NCI-H460 (cell line): ENCODE results near the gene MAFG. TPM values are rescaled to one million over a fixed set of nuclear protein-coding genes. Genes with fewer than 3 reads are reported as not detected.

Experiments
- DNase-seq: peaks from one replicate; pipeline ENCODE4 v3.0.0-alpha.2; 2016; ENCODE audit warnings: low read depth; ENCODE audit errors: extremely low read depth
- polyA plus RNA-seq: library from polyadenylated mRNA; depleted of rRNA; stranded (reverse); fragments of >200 nt; gene quantifications from 2 replicates; pipeline ENCODE4 v1.2.3, GENCODE V29; 2014; cell fraction: nucleus; rRNA removed
- total RNA-seq: library from RNA; depleted of rRNA; stranded (reverse); fragments of >200 nt; shearing (Covaris generic); gene quantifications from 2 replicates; pipeline ENCODE4 v1.2.3, GENCODE V29; 2014; rRNA removed

The MAFG gene
- 62.5 and 64.3 TPM in 2 replicates for total RNA-seq
- polyA plus RNA-seq = 138 and 168 TPM in 2 replicates

DNA sequence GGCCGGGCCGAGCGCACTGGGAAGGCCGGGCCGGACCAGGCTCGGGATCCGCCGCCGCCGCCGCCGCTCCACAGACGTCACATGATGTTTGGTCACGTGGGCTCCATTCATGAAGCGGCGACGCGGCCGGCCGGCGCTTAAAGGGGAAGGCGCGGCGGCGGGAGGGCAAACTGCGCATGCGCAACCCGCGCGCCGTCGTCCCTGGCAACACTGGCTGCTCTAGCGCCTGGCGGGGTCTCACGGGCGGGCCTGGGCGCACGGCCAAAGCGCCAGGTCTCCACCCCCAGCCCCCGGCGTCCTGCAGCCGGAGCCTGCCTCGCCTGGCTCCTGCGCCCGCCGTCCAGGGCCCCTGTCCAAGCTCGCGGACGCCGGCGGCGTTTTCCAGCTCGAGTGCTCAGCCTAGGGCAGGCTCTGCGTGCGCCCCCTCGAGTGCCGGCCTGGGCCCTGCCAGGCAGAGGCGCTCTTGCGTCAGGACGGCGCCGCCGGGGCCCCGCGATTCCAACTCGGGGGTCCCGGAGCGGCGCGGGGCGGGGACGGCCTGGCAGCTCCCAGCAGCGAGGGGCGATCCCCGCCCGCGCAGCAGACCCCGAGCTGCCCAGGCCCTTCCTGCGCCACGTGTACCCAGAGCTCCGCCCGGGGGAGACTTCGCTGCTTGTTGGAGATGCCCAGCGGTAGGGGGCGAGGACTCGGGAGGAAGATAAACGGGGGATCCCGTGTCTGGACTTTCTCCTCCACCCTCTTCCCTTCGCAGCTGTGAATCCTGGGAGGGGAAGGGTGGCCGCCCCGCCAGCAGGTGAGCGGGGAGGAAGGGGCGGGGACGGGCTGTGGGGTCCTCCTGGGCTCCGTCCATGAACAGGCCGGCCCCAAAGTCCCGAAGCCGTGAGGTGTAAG, at the start of gene MAFG:
MAFG (minus strand) TSS at position 83 of the 891 bp plus-strand sequence. CDS start 4,550 bp downstream, outside the sequence.
- peak; percentile 92 for DNase-seq

- DNase-seq = no peak
These were observed 49.0 kb upstream of the MAFG start for GRCh38 chr17:81976332-81977210.

DNA sequence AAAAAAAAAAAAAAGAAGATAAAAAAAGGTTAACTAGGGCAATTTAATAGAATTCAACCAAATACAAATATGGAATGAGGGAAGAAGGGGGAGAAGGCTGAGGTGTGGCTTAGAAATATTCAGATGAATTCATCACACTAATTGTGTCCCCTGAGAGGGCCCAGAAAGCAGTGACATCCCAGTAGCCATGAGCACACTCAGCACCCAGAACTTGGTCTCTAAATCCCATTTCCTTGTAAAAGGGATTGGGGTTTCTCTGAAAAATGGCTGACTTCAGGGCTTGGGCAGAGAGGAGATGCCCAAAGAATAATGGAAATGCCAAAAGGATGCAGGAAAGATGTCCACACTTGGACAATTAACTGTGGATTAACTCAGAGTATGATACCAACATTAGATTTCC, 45.9 kb upstream of the MAFG start:
- DNase-seq = no peak

- DNase-seq = no peak
These were observed 41.6 kb upstream of the MAFG start for GRCh38 chr17:81968850-81969812.

- no peak for DNase-seq
These were observed 40.8 kb upstream of the MAFG start for GRCh38 chr17:81968396-81968745.

- no peak for DNase-seq
These were observed 40.2 kb upstream of the MAFG start for GRCh38 chr17:81967533-81968395.

- no peak for DNase-seq
These were observed 39.7 kb upstream of the MAFG start for GRCh38 chr17:81967244-81967532.

DNA sequence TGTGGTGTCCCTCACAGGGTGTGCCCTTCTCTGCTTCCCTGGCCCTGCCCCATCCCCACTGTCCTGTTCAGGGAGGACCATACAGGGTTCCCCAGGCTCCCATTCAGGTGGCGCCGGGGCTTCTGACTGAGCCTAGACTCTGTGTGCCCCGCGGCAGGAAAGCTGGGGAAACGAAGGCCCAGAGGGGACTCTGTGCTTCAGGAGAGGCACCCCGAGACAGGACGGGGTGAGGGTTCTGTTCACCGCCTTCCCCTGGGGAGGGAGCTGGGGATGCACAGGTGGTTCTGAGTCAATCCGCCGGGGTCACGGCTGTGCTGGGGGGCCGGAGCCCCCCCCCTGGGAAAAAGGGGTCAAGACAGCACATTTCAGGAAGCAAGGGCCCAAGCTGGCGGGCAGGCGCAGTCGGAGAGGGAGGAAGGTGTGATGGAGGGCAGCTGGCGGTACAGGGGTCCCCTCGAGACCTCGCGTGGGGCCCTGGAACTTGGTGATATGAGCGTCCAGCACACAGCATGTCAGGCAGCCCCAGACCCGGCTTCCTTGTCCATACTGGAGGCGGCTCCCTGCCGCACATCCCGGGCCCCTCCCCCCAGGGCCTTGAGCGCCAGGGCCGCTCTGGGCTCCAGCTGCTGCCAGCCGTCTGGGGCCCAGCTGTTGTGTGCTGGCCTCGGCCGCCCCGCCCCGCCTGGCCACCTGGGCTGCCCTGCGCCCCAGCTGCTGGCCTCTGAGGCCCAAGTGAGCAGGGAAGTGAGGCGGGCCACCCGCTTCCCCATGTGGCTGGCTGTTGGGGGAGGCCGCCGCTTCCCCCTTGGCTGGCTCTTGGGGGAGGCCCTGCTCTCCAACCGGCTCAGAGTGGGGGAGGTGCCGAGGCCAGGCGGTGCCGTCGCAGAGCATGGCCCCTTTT, 39.1 kb upstream of the MAFG start:
- no peak for DNase-seq

- DNase-seq = no peak
These were observed 36.7 kb upstream of the MAFG start for GRCh38 chr17:81964081-81964849.

DNA sequence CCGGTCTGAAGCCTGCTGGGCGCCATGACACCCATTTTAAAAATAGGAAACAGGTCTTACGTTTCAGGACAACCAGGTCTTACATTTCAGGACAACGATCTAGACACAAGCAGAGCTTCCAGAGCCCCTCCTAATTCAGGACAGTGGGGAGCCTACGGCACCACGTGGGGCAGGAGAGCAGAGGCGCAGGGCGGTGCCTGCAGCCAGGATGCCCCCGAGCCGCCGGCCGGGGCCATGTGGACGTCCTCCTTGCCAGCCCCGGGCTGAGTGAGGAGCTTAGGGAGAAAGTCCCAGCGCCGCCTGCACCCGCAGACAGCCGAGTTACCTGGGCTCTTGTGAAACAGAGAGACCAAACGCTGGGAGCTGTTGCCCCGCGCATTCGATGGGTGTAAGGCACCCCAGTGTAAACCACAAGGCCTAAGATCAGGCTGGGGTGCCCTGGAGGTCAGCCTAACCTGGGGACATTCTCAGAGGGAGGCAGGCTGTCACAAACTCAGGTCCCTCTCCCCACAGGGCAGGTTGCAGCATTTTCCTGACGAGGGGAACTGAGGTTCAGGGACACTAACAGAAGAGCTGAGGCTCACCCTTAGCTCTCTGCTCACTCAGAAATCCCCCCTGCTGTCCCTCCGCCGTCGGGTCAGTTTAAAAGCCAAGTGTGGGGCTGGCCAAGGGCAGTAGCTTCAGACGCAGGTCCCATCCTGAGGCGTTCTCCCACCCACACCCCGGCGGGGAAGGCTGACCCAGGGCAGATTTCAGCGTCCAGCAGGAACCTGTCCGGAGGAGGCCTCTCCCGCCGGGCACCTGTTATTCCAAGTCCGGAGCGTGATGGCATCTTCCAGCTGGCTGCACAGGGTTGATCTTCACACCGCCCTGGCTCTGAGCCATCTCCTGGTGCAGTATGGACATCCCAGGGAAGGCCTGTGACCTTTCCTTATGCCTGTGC, 35.2 kb upstream of the MAFG start:
- DNase-seq = no peak

GRCh38 chr17:81961521-81962498, 34.3 kb upstream of the MAFG start:
- no peak for DNase-seq

- DNase-seq = no peak
These were observed 33.6 kb upstream of the MAFG start, which contains the start of gene NOTUM for GRCh38 chr17:81961087-81961511. Gene NOTUM, minus strand, starts transcription at chr17:81961187. Its CDS starts 278 bp downstream, at chr17:81960909.

DNA sequence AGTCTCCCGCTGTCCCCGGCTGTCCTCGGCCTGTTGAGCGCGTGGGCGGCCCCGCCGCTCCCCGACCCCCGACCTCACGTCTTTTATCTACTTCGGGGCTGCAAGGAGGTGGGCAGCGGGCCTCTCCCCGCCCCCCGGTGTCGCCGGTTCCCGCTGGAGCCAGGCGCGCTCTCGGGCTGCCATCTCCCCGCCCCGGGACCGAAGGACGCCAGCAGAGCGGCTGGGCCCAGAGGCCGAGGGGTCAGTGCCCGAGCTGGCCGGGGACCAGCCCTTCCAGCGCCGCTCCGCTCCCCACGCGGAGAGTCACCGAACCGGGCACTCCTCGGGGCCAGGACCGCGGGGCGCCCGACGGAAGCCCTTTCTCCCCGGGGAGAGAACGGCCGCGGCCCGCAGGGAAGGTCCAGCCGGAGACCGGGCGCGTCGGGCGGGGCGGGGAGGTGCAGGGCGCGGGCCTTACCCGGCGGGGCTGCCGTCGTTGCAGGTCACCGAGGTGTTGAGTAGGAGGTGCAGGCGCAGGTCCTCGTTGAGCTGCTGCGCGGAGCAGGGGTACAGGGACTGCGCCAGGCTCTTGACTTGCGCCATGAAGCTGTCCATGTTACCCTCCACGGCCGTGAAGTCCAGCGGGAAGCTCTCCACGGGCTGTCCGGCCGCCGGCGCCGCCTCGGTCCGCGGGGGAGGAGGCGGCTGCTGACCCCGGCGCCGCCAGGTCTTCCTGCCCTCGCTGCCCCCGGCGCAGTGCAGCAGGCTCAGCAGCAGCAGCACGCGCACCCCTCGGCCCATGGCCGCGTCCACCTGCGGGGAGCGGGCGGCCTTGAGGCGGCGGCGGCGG, 32.8 kb upstream of the MAFG start:
- DNase-seq = no peak

DNA sequence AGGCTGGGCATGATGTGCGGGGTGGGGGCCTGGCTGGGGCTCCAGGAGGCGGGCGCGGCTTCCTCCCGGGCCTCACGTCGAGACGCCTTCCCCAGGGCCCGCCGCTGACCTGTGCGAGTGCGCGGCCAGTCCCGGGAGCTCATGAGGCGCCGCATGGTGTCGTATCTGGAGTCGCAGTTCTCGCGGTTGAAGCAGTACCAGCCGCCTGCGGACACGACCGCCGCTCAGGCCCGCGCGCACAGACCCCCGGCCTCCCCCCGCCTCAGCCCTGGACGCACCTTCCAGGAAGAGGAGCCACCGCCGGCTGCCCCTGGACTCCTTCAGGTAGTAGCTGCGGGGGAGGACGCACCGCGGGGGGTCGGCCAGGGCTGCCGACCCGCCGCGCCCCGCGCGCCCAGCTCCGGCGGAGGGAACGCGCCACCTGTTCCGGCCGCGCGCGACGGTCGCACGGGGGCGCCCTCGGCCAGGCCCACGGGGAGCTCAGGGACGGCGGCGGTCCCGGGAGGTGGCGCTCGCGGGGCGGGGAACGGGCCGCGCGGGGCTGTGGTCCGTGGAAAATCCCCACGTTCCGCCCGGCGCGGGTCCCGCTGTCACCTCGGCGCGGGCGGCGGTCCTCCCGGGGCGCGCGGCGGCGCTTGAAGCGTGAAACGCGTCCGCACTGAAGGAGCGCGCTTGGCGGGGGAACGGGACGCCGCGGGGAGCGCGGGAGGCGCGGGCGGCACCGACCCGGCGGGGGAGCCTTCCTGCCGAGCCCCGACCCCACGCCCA, 32.0 kb upstream of the MAFG start:
- DNase-seq = peak; percentile 42
